Activated naive CD8-positive, alpha-beta T cell treated with anti-CD3 and anti-CD28 coated beads, Interleukin-2, amount 10 ng/mL, durations not matched to agents 7 days and 5 days (primary cell): Measurements from ENCODE around the gene NRSN1. TPM values are rescaled to one million over a fixed set of nuclear protein-coding genes. Genes with fewer than 3 reads are reported as not detected.

Source experiments
- ATAC-seq: fragments of 150-1000 bp; cut with Tn5 transposase; one replicate; pipeline ENCODE4 v1.10.0; 2021; ENCODE audit warnings: low read depth, moderate library complexity
- POLR2A ChIA-PET: fragments of 350-600 bp; sonication (Branson Sonifier 250); formaldehyde crosslinking; loops from one replicate; lab custom pipeline; 2021; ENCODE audit warnings: antibody characterized with exemption; lab: Charles Lee
- DNase-seq: peaks from one replicate; pipeline ENCODE4 v3.0.0; 2021
- H3K27ac Mint-ChIP-seq: one replicate; pipeline ENCODE4 v1.8.0; 2022; ENCODE audit warnings: mild to moderate bottlenecking, mixed read lengths
- H3K27me3 Mint-ChIP-seq: one replicate; pipeline ENCODE4 v1.8.0; 2022; ENCODE audit warnings: mild to moderate bottlenecking, moderate library complexity, mixed read lengths
- H3K36me3 Mint-ChIP-seq: one replicate; pipeline ENCODE4 v1.8.0; 2021; ENCODE audit warnings: mild to moderate bottlenecking, mixed read lengths
- H3K4me1 Mint-ChIP-seq: one replicate; pipeline ENCODE4 v1.8.0; 2021; ENCODE audit warnings: mixed read lengths
- H3K4me3 Mint-ChIP-seq: one replicate; pipeline ENCODE4 v1.8.0; 2022; ENCODE audit warnings: mild to moderate bottlenecking, moderate library complexity, mixed read lengths
- H3K9me3 Mint-ChIP-seq: one replicate; pipeline ENCODE4 v1.8.0; 2021; ENCODE audit warnings: mixed read lengths
- total RNA-seq, 2 experiments: library from RNA; stranded (reverse); gene quantifications; one replicate each; pipeline ENCODE4 v1.2.3, GENCODE V29; 2021

Gene NRSN1
- total RNA-seq, 2 experiments from 2014 or later = not detected

DNA sequence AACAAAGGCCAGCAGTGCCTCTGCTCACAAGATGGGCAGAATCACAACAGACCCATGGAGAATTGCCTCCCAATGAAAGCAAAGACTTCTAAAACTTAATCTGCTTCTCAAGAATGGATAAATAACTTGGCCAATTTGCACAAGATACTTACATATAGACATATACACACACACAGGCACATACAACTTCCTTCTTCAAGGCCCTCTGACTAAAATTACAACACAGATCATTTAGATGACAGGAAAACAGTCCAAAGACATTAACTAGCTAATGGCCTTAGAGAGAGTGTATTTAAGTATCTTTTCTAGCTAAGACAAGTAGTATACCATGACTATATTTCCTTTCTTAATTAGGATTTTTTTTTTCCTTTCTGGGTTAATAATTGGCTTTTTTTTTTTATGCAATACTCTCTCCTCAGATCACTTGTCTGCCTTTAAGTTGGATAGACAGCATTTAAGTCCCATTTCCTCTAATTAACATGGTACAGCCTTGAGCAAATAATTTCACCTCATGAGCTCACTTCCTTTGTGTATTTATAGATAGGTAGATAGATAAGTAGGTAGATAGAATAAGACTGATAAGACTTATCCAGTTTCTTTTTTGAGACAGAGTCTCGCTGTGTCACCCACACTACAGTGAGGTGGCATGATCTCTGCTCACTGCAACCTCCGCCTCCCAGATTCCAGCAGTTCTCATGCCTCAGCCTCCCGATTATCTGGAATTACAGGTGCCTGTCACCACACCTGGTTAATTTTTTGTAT is 70.0 kb downstream of the NRSN1 start:
- POLR2A ChIA-PET = no interaction called here
- Mint-ChIP-seq H3K4me1 (no peaks in the 10 kb centered on the region), H3K9me3 (no peaks in the 10 kb centered on the region), H3K27ac (no peak overlapping the region), H3K4me3 (no peak overlapping the region), H3K36me3 (no peaks in the 10 kb centered on the region), H3K27me3 (peaks cover 9% of the 10 kb centered on the region)
- DNase-seq = no peak
- ATAC-seq = no peak

Other genes with a start within 250 kb of the NRSN1 start
- gene DCDC2, start 231.8 kb downstream of the NRSN1 start, total RNA-seq = under 1 TPM in 1 of 2 experiments, not detected in 1; 0.14 TPM